Neural crest cell (in vitro differentiated cells): ENCODE results near the gene P4HA1. TPM values are rescaled to one million over a fixed set of nuclear protein-coding genes. Genes with fewer than 3 reads are reported as not detected.
"Not testable (repeated sequence)": the region's sequence is repeated elsewhere in the genome, so short reads cannot be mapped to it uniquely, and the experiment has no call there.

Source experiments
- DNase-seq: peaks from one replicate; pipeline ENCODE4 v3.0.0; 2021; ENCODE audit warnings: low read depth, mixed read lengths, low spot score
- H3K27ac Mint-ChIP-seq: one replicate; pipeline ENCODE4 v1.8.0; 2021; ENCODE audit warnings: mild to moderate bottlenecking, mixed read lengths; ENCODE audit not compliant: unreplicated experiment
- H3K27me3 Mint-ChIP-seq: 2 replicates; pipeline ENCODE4 v1.8.0; 2021; ENCODE audit warnings: low read depth, mild to moderate bottlenecking, mixed read lengths
- H3K36me3 Mint-ChIP-seq: 2 replicates; pipeline ENCODE4 v1.8.0; 2021; ENCODE audit warnings: low read depth, mild to moderate bottlenecking, mixed read lengths
- H3K4me1 Mint-ChIP-seq: 2 replicates; pipeline ENCODE4 v1.8.0; 2021; ENCODE audit warnings: mixed read lengths
- H3K4me3 Mint-ChIP-seq: one replicate; pipeline ENCODE4 v1.8.0; 2021; ENCODE audit warnings: mild to moderate bottlenecking, mixed read lengths
- H3K9me3 Mint-ChIP-seq: 2 replicates; pipeline ENCODE4 v1.8.0; 2021; ENCODE audit warnings: mixed read lengths
- total RNA-seq: library from RNA; stranded (reverse); gene quantifications from 2 replicates; pipeline ENCODE4 v1.2.1, GENCODE V29; 2021
- TF ChIP-seq, protein P1 (sequence below): fragments of 200-600 bp; sonication (generic); conservative IDR thresholded peaks from 2 replicates; pipeline ENCODE4 v1.5.0; 2021; ENCODE audit warnings: antibody characterized with exemption, mild to moderate bottlenecking

The P4HA1 gene
- total RNA-seq, 1 donor from 2014 or later, result 32.2 TPM

DNA sequence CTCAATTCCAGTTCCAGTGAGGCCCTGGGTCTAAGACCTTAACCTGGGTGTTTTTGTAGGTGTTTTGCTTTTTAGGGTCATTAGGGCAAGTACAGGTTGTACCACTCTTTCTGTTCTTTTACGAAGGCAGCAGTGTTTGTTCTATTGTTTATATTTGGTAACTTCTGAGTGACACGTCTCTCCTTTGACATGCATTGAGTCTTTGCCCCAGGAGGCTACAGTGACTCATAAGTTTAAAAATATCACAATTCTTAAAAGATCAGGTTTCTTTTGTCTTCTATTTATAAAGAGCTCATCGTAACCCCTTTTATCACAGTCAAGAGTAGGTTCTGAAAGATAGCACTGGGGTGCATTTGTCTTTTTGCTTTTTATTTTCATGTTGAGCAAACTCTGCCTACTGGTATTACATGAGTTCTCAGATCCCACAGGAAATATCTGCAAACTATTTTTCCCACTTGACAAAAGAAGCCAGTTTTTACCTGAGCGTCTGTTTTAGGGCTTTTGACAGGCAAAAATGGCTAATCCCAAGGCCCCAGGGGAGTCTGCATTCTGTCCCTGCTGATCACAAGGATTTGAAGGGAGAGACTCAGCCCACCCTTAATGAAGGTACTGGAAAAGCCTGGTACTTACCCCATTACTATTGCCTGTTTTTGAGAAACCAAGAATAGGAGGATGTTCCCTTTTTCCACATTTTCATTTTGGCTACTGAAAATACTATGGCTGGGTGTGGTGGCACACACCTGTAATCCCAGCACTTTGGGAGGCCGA is 21.5 kb upstream of the P4HA1 start:
- no peaks in the 10 kb centered on the region for H3K27me3 Mint-ChIP-seq
- no peak overlapping the region for H3K4me3 Mint-ChIP-seq
- no peaks in the 10 kb centered on the region for H3K9me3 Mint-ChIP-seq
- DNase-seq, result no peak
- no peaks in the 10 kb centered on the region for H3K4me1 Mint-ChIP-seq
- TF ChIP-seq, protein P1, sequence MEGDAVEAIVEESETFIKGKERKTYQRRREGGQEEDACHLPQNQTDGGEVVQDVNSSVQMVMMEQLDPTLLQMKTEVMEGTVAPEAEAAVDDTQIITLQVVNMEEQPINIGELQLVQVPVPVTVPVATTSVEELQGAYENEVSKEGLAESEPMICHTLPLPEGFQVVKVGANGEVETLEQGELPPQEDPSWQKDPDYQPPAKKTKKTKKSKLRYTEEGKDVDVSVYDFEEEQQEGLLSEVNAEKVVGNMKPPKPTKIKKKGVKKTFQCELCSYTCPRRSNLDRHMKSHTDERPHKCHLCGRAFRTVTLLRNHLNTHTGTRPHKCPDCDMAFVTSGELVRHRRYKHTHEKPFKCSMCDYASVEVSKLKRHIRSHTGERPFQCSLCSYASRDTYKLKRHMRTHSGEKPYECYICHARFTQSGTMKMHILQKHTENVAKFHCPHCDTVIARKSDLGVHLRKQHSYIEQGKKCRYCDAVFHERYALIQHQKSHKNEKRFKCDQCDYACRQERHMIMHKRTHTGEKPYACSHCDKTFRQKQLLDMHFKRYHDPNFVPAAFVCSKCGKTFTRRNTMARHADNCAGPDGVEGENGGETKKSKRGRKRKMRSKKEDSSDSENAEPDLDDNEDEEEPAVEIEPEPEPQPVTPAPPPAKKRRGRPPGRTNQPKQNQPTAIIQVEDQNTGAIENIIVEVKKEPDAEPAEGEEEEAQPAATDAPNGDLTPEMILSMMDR, result no peak
- H3K27ac Mint-ChIP-seq, result no peak overlapping the region
- peaks cover 2% of the 10 kb centered on the region for H3K36me3 Mint-ChIP-seq

DNA sequence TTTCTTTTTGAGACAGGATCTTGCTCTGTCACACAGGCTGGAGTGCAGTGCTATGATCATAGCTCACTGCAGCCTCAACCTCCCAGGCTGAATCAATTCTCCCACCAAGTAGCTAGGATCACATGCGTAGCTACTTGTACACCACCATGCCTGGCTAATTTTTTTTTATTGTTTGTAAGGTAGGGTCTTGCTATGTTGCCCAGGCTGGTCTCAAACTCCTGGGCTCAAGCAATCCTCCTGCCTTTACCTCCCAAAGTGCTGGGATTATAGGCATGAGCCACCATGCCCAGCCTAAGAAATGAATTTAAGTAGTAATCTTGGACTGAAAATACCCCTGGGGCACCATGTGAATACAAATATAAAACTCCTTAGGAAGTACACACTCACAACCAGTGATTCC is 19.4 kb upstream of the P4HA1 start:
- H3K9me3 Mint-ChIP-seq, result no peaks in the 10 kb centered on the region
- peaks cover 2% of the 10 kb centered on the region for H3K36me3 Mint-ChIP-seq
- H3K4me3 Mint-ChIP-seq, result no peak overlapping the region
- peaks cover 5% of the 10 kb centered on the region for H3K4me1 Mint-ChIP-seq
- no peak overlapping the region for H3K27ac Mint-ChIP-seq
- no peaks in the 10 kb centered on the region for H3K27me3 Mint-ChIP-seq
- TF ChIP-seq, protein P1, result no peak
- no peak for DNase-seq

DNA sequence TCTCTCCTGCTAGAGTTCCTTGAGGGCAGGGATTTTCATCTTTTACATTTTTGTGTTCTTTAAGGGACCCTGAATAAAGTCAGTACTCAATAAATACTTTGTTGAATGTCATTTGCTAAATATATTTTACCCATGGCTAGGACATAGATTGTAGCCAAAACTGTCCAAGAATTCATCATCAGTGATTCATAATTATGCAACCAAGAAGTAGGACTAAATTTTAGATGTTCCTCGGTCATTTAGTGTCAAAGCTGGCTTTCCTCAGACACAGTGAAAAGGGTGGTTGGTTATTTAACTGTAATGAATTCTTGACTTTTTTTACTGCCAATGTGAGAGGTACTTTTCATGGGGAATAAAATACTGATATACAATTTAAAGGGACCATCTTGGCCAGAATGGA is 16.9 kb upstream of the P4HA1 start:
- Mint-ChIP-seq H3K4me3 (peak overlapping the region; percentile 31), H3K9me3 (peaks cover 3% of the 10 kb centered on the region), H3K27me3 (no peaks in the 10 kb centered on the region), H3K4me1 (peaks cover 10% of the 10 kb centered on the region), H3K36me3 (peaks cover 16% of the 10 kb centered on the region), H3K27ac (no peak overlapping the region)
- TF ChIP-seq, protein P1, result no peak
- no peak for DNase-seq

DNA sequence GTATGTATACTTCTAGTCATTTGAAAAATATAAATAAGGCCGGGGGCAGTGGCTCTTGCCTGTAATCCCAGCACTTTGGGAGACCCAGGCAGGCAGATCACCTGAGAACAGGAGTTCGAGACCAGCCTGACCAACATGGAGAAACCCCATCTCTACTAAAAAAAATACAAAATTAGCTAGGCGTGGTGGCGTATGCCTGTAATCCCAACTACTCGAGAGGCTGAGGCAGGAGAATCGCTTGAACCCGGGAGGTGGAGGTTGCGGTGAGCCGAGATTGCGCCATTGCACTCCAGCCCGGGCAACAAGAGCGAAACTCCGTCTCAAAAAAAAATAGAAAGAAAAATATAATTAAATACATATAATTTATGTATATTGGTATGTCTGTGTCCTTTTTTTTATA is 15.4 kb upstream of the P4HA1 start:
- not testable (repeated sequence) for H3K27ac Mint-ChIP-seq, H3K27me3 Mint-ChIP-seq, H3K9me3 Mint-ChIP-seq, DNase-seq, H3K4me1 Mint-ChIP-seq
- H3K4me3 Mint-ChIP-seq, result peak overlapping the region; percentile 95
- H3K36me3 Mint-ChIP-seq, result peaks cover 19% of the 10 kb centered on the region

DNA sequence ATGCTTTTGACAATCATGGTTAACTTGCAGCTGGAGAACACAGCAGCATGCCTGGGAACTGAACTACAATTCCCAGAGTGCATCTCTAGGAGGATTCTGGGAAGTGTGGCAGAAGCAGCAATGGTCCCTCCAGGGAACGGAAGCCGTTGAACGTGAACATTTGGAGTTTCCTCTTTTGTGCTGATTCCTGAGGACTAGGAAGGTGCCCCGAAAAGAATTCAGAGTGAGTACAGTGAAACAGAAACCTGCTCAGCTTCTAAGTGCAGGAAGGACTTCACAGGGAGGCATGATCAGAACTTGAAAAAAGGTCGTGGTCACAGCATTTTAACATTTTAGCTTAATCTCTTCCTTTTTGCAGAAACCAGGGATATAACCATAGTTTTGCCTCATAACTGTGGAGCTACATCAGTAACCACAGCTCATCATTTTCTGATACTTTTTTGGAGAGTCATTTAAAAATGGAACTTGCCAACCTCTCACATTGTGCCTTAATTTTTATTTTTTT is 13.7 kb upstream of the P4HA1 start, which contains the start of gene NUDT13:
Gene NUDT13, plus strand, starts transcription at position 111 of the 505 bp plus-strand sequence. CDS start 3,911 bp downstream, outside the sequence.
- peaks cover 10% of the 10 kb centered on the region for H3K4me1 Mint-ChIP-seq
- TF ChIP-seq, protein P1, result no peak
- peak; percentile 41 for DNase-seq
- peak within 1 kb of the TSS; percentile 95 for H3K4me3 Mint-ChIP-seq
- H3K9me3 Mint-ChIP-seq, result peaks cover 3% of the 10 kb centered on the region
- peak within 1 kb of the TSS; percentile 99 for H3K27ac Mint-ChIP-seq
- H3K36me3 Mint-ChIP-seq, result peaks cover 22% of the 10 kb centered on the region
- H3K27me3 Mint-ChIP-seq, result no peaks in the 10 kb centered on the region

DNA sequence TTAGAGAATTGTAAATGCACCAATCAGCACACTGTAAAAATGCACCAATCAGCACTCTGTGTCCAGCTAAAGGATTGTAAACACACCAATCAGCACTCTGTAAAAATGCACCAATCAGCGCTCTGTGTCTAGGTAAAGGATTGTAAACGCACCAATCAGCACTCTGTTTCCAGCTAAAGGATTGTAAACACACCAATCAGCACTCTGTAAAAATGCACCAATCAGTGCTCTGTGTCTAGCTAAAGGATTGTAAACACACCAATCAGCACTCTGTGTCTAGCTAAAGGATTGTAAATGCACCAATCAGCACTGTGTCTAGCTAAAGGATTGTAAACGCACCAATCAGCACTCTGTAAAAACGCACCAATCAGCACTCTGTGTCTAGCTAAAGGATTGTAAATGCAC is 12.6 kb upstream of the P4HA1 start:
- H3K36me3 Mint-ChIP-seq, result peaks cover 22% of the 10 kb centered on the region
- not testable (repeated sequence) for H3K4me3 Mint-ChIP-seq, H3K4me1 Mint-ChIP-seq, H3K27me3 Mint-ChIP-seq, DNase-seq, H3K27ac Mint-ChIP-seq, H3K9me3 Mint-ChIP-seq
